Gastroesophageal sphincter (tissue), 3 donors: ENCODE measurements around the gene CDH13.

ENCODE experiments used
- POLR2A ChIP-seq, 2 donors: fragments of 450-650 bp; IDR thresholded peaks; one replicate each; pipeline ENCODE4 v1.6.1; 2017; ENCODE audit warnings: antibody characterized with exemption in 2 of 2, mild to moderate bottlenecking in 2 of 2, moderate library complexity in 1 of 2
- POLR2AphosphoS5 ChIP-seq: sonication (generic); formaldehyde crosslinking; IDR thresholded peaks from one replicate; pipeline ENCODE4 v1.6.1; 2017; ENCODE audit warnings: antibody characterized with exemption
- TF ChIP-seq, protein P1 (sequence below), 4 experiments: fragments of 200-600 bp in 2 of 4; fragments of 450-650 bp in 2 of 4; sonication (generic) in 1 of 4; IDR thresholded peaks; one replicate each; pipeline ENCODE4 v1.5.1; 2017 to 2019; ENCODE audit warnings: antibody characterized with exemption in 4 of 4, mild to moderate bottlenecking in 2 of 4, moderate library complexity in 2 of 4

- TF ChIP-seq, protein P1, sequence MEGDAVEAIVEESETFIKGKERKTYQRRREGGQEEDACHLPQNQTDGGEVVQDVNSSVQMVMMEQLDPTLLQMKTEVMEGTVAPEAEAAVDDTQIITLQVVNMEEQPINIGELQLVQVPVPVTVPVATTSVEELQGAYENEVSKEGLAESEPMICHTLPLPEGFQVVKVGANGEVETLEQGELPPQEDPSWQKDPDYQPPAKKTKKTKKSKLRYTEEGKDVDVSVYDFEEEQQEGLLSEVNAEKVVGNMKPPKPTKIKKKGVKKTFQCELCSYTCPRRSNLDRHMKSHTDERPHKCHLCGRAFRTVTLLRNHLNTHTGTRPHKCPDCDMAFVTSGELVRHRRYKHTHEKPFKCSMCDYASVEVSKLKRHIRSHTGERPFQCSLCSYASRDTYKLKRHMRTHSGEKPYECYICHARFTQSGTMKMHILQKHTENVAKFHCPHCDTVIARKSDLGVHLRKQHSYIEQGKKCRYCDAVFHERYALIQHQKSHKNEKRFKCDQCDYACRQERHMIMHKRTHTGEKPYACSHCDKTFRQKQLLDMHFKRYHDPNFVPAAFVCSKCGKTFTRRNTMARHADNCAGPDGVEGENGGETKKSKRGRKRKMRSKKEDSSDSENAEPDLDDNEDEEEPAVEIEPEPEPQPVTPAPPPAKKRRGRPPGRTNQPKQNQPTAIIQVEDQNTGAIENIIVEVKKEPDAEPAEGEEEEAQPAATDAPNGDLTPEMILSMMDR (IDR thresholded peaks at IDR 0.05), result no peak
- TF ChIP-seq POLR2A (IDR thresholded peaks at IDR 0.05) (no peak), POLR2AphosphoS5 (no peak)
Observed at GRCh38 chr16:83010776-83011720, 384.3 kb downstream of the CDH13 start.
